ENCODE measurements around the gene SAFB. TPM values are rescaled to one million over a fixed set of nuclear protein-coding genes. Genes with fewer than 3 reads are reported as not detected.

SAFB gene
- total RNA-seq, 2 experiments from 2014 or later: 195 to 200 TPM

- POLR2A ChIA-PET: interaction anchor here (1.0 kb wide), 1 partner anchor 10 kb away, joined by 3 read pairs; the partner anchor contains the start of genes SAFB and SAFB2
- H3K4me1 Mint-ChIP-seq (ENCODE audit: low read depth): peaks cover 21% of the 10 kb centered on the region
- peaks cover 90% of the 10 kb centered on the region for H3K36me3 ChIP-seq (ENCODE audit: insufficient read depth, low read length)
- intact Hi-C loops (cut with DNase I, micrococcal nuclease): no loop called here
- H3K27me3 ChIP-seq (ENCODE audit: control insufficient read depth in 1 of 2, insufficient read depth in 2 of 2, low read length in 2 of 2): no peaks in the 10 kb centered on the region
- no peaks in the 10 kb centered on the region for H3K9me3 Mint-ChIP-seq
- TF ChIP-seq CTCF (IDR thresholded peaks at IDR 0.05): no peak
- H3K9me3 ChIP-seq (ENCODE audit: control insufficient read depth in 1 of 2, insufficient read depth in 1 of 2, low read length in 2 of 2): no peaks in the 10 kb centered on the region
- peaks cover 93% of the 10 kb centered on the region for H3K36me3 Mint-ChIP-seq (ENCODE audit: low read depth)
- H3K27ac Mint-ChIP-seq: no peak overlapping the region
- H3K4me3 Mint-ChIP-seq: no peak overlapping the region
- CTCF ChIA-PET: no interaction called here
- H3K27ac ChIP-seq (ENCODE audit: low read depth in 1 of 2, low read length in 2 of 2): no peak overlapping the region
- H3K4me3 ChIP-seq (ENCODE audit: low read length): no peak overlapping the region
- H3K27me3 Mint-ChIP-seq: no peaks in the 10 kb centered on the region
- ATAC-seq (ENCODE audit: poor library complexity) (no peak), DNase-seq (no peak)
- peaks cover 9% of the 10 kb centered on the region for H3K4me1 ChIP-seq (ENCODE audit: insufficient read depth, low read length)
Observed at GRCh38 chr19:5612891-5613865, 9.7 kb upstream of the SAFB start.

- no peaks in the 10 kb centered on the region for H3K9me3 Mint-ChIP-seq
- CTCF ChIA-PET: interaction anchor here (1.4 kb wide), 1 partner anchor 74 kb away, joined by 3 read pairs; the partner anchor contains the start of gene RPL36
Observed at GRCh38 chr19:5615756-5616327, 7.0 kb upstream of the SAFB start.

GRCh38 chr19:5617080-5617479 lies 5.8 kb upstream of the SAFB start:
- intact Hi-C loops (cut with DNase I, micrococcal nuclease): no loop called here
- Histone ChIP-seq H3K27ac (ENCODE audit: low read depth in 1 of 2, low read length in 2 of 2) (no peak overlapping the region), H3K36me3 (ENCODE audit: insufficient read depth, low read length) (peaks cover 87% of the 10 kb centered on the region), H3K9me3 (ENCODE audit: control insufficient read depth in 1 of 2, insufficient read depth in 1 of 2, low read length in 2 of 2) (no peaks in the 10 kb centered on the region), H3K4me3 (ENCODE audit: low read length) (no peak overlapping the region), H3K27me3 (ENCODE audit: control insufficient read depth in 1 of 2, insufficient read depth in 2 of 2, low read length in 2 of 2) (no peaks in the 10 kb centered on the region), H3K4me1 (ENCODE audit: insufficient read depth, low read length) (peaks cover 42% of the 10 kb centered on the region)
- ChIA-PET CTCF (no interaction called here), POLR2A (no interaction called here)
- no peak for TF ChIP-seq CTCF (IDR thresholded peaks at IDR 0.05)
- Mint-ChIP-seq H3K36me3 (ENCODE audit: low read depth) (peaks cover 95% of the 10 kb centered on the region), H3K4me1 (ENCODE audit: low read depth) (peaks cover 50% of the 10 kb centered on the region), H3K9me3 (no peaks in the 10 kb centered on the region), H3K27me3 (no peaks in the 10 kb centered on the region), H3K27ac (no peak overlapping the region), H3K4me3 (no peak overlapping the region)
- ATAC-seq (ENCODE audit: poor library complexity) (no peak), DNase-seq (no peak)

More at GRCh38 chr19:5615756-5616327, 7.0 kb upstream of the SAFB start:
- Mint-ChIP-seq H3K27ac (no peak overlapping the region), H3K4me1 (ENCODE audit: low read depth) (peaks cover 43% of the 10 kb centered on the region), H3K4me3 (no peak overlapping the region), H3K36me3 (ENCODE audit: low read depth) (peaks cover 91% of the 10 kb centered on the region), H3K27me3 (no peaks in the 10 kb centered on the region)
- H3K4me3 ChIP-seq (ENCODE audit: low read length): no peak overlapping the region
- DNase-seq: no peak
- TF ChIP-seq CTCF (IDR thresholded peaks at IDR 0.05): no peak
- no peaks in the 10 kb centered on the region for H3K9me3 ChIP-seq (ENCODE audit: control insufficient read depth in 1 of 2, insufficient read depth in 1 of 2, low read length in 2 of 2)
- H3K27me3 ChIP-seq (ENCODE audit: control insufficient read depth in 1 of 2, insufficient read depth in 2 of 2, low read length in 2 of 2): no peaks in the 10 kb centered on the region
- intact Hi-C loops (cut with DNase I, micrococcal nuclease): no loop called here
- no peak for ATAC-seq (ENCODE audit: poor library complexity)
- peaks cover 87% of the 10 kb centered on the region for H3K36me3 ChIP-seq (ENCODE audit: insufficient read depth, low read length)
- peaks cover 29% of the 10 kb centered on the region for H3K4me1 ChIP-seq (ENCODE audit: insufficient read depth, low read length)
- POLR2A ChIA-PET: interaction anchor here (0.6 kb wide), 1 partner anchor 29 kb away, joined by 3 read pairs; no protein-coding TSS in a partner anchor
- H3K27ac ChIP-seq (ENCODE audit: low read depth in 1 of 2, low read length in 2 of 2): no peak overlapping the region
